OCI-LY1 (cell line): Measurements from ENCODE around the gene INSRR.

ENCODE experiments used
- EZH2 ChIP-seq: fragments of 200-600 bp; sonication (generic), shearing (Covaris generic); IDR thresholded peaks from 2 replicates; pipeline ENCODE4 v1.8.0; 2017; ENCODE audit warnings: borderline replicate concordance, mixed run types, mild to moderate bottlenecking, antibody characterized with exemption, low read length, moderate library complexity, mixed read lengths
- TF ChIP-seq, protein P1 (sequence below): fragments of 200-600 bp; sonication (generic), shearing (Covaris generic); IDR thresholded peaks from 2 replicates; pipeline ENCODE4 v1.5.1; 2017; ENCODE audit warnings: mild to moderate bottlenecking, antibody characterized with exemption, low read length, moderate library complexity, mixed read lengths

DNA sequence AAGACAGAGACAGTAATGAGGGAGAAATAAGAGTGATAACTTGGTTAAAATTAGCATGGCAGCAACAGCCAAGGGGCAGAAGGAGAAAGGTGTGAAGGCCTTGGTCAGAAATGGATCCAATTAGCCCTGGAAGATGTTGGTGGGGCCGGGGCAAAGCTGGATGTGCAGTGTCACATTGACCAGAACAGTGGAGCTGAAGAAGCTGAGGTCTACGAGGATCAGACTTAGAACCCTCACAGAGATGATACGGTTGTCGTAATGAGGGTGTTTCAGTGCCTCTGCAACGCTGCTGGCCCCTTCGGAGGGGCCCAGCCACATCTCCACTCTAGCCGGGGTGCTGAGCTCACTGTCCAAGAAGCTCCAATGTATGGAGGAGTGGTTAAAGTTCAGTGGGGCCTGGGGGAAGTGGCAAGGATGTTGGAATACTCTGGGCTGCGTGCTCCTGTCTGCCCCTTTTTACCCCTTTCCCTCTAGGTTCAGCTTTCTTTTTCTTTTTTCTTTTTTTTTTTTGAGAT, 56.4 kb downstream of the INSRR start:
- TF ChIP-seq, protein P1, sequence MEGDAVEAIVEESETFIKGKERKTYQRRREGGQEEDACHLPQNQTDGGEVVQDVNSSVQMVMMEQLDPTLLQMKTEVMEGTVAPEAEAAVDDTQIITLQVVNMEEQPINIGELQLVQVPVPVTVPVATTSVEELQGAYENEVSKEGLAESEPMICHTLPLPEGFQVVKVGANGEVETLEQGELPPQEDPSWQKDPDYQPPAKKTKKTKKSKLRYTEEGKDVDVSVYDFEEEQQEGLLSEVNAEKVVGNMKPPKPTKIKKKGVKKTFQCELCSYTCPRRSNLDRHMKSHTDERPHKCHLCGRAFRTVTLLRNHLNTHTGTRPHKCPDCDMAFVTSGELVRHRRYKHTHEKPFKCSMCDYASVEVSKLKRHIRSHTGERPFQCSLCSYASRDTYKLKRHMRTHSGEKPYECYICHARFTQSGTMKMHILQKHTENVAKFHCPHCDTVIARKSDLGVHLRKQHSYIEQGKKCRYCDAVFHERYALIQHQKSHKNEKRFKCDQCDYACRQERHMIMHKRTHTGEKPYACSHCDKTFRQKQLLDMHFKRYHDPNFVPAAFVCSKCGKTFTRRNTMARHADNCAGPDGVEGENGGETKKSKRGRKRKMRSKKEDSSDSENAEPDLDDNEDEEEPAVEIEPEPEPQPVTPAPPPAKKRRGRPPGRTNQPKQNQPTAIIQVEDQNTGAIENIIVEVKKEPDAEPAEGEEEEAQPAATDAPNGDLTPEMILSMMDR, result no peak
- no peak for TF ChIP-seq EZH2
